Activated CD8-positive, alpha-beta memory T cell treated with anti-CD3 and anti-CD28 coated beads, Interleukin-2, amount 10 ng/mL, durations not matched to agents 7 days and 5 days (primary cell): ENCODE results near the gene HTR1E. TPM values are rescaled to one million over a fixed set of nuclear protein-coding genes. Genes with fewer than 3 reads are reported as not detected.

Experiments
- ATAC-seq: fragments of 150-1000 bp; cut with Tn5 transposase; one replicate; pipeline ENCODE4 v1.10.0; 2021; ENCODE audit warnings: moderate library complexity
- CTCF ChIA-PET: fragments of 350-600 bp; sonication (Branson Sonifier 250); formaldehyde crosslinking; loops from one replicate; lab custom pipeline; 2021; ENCODE audit warnings: antibody characterized with exemption; lab: Charles Lee
- DNase-seq: peaks from one replicate; pipeline ENCODE4 v3.0.0-alpha.2; 2020
- H3K27ac Mint-ChIP-seq: one replicate; pipeline ENCODE4 v1.8.0; 2021; ENCODE audit warnings: mild to moderate bottlenecking, mixed read lengths
- H3K27me3 Mint-ChIP-seq: one replicate; pipeline ENCODE4 v1.8.0; 2021; ENCODE audit warnings: mixed read lengths
- H3K36me3 Mint-ChIP-seq: one replicate; pipeline ENCODE4 v1.8.0; 2021; ENCODE audit warnings: mild to moderate bottlenecking, mixed read lengths
- H3K4me1 Mint-ChIP-seq: one replicate; pipeline ENCODE4 v1.8.0; 2021; ENCODE audit warnings: mixed read lengths
- H3K4me3 Mint-ChIP-seq: one replicate; pipeline ENCODE4 v1.8.0; 2021; ENCODE audit warnings: mild to moderate bottlenecking, moderate library complexity, mixed read lengths
- H3K9me3 Mint-ChIP-seq: one replicate; pipeline ENCODE4 v1.8.0; 2022; ENCODE audit warnings: low read depth, mixed read lengths
- total RNA-seq, 2 experiments: library from RNA; stranded (reverse); gene quantifications; one replicate each; pipeline ENCODE4 v1.2.3, GENCODE V29; 2021

Gene HTR1E
- total RNA-seq, 2 experiments from 2014 or later, result not detected

DNA sequence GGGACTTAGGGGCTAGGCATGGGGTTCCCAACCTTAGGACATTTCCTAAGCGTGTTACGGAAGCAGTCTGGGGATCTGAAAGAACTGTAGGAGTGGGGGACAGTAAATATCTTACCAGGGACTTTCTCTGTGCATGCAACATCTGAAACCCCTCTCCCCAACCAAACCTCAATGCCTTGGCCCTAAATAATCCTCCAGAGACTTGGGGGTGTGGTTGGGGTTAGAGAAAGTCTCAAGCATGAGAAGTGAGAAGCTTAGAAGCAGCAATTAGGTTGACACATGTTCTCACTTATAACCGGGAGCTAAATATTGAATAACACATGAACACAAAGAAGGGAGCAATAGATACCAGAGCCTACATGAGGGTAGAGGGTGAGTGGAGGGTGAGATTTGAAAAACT, 74.7 kb downstream of the HTR1E start:
- Mint-ChIP-seq H3K27me3 (no peaks in the 10 kb centered on the region), H3K36me3 (no peaks in the 10 kb centered on the region), H3K4me3 (no peak overlapping the region), H3K27ac (no peak overlapping the region), H3K4me1 (no peaks in the 10 kb centered on the region), H3K9me3 (no peaks in the 10 kb centered on the region)
- DNase-seq, result no peak
- CTCF ChIA-PET, result no interaction called here
- ATAC-seq, result no peak

DNA sequence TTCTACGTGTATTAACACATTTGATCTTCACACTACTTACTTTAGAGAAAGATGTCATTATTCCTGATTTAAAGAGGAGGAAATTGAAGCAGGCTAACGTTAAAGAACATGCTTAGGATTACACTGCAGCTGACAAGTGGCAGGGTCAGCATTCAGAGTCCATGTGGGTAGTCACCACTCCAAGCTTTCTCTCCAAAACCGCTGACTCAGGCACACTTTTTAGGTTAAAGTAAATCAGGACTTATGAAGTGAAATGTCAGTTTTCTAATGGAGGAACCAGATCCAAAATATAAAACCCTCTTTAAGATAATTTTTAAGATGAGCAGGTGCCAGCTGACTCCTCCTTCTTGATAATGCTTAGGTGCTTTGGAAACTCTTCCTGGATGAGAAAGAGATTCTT, 75.4 kb downstream of the HTR1E start:
- H3K9me3 Mint-ChIP-seq, result no peaks in the 10 kb centered on the region
- H3K4me1 Mint-ChIP-seq, result no peaks in the 10 kb centered on the region
- no peak for DNase-seq
- no peak overlapping the region for H3K4me3 Mint-ChIP-seq
- ATAC-seq, result no peak
- no peak overlapping the region for H3K27ac Mint-ChIP-seq
- CTCF ChIA-PET, result no interaction called here
- no peaks in the 10 kb centered on the region for H3K27me3 Mint-ChIP-seq
- no peaks in the 10 kb centered on the region for H3K36me3 Mint-ChIP-seq

DNA sequence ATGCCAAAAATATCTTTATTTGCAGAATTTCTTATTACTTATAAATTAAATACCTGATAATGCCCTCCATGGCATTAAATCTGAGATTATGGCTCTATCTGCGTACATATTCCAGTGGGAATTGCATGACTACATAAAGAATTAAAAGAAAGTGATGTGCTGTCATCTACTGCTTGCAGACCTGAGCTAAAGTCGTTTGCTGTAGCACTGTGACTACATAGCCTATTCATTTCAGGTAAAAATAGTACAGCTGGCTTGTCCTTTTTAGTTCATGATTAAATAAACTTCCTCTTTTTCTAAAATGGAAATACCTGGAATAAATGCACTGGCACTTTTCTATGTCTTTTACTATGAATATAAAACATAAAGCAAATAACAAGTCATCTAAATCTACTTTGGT, 79.4 kb downstream of the HTR1E start:
- Mint-ChIP-seq H3K9me3 (no peaks in the 10 kb centered on the region), H3K27me3 (peaks cover 4% of the 10 kb centered on the region), H3K27ac (no peak overlapping the region), H3K4me3 (no peak overlapping the region), H3K4me1 (no peaks in the 10 kb centered on the region), H3K36me3 (no peaks in the 10 kb centered on the region)
- DNase-seq (no peak), ATAC-seq (no peak)
- CTCF ChIA-PET, result no interaction called here

DNA sequence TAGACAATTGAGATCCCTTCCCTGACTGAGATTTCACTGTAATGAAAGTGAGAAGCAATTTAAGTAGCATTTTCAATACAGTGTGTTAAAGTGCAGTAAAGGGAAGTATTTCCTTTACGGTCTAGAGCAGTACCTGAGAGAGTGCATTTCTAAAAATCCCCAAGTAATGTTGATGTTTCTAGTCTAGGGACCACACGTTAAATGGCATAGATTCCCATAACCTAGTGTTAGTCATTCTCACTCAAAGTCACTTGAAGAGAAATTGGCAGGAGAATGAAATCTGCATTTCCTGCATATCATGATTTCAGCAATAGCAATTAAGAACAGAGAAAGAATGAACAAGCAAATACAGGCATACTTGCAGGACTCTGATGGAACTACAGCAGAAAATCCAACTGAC, 89.7 kb downstream of the HTR1E start:
- Mint-ChIP-seq H3K4me3 (no peak overlapping the region), H3K27me3 (peaks cover 10% of the 10 kb centered on the region), H3K4me1 (no peaks in the 10 kb centered on the region), H3K9me3 (no peaks in the 10 kb centered on the region), H3K27ac (no peak overlapping the region), H3K36me3 (no peaks in the 10 kb centered on the region)
- CTCF ChIA-PET, result no interaction called here
- ATAC-seq, result no peak
- DNase-seq, result no peak

DNA sequence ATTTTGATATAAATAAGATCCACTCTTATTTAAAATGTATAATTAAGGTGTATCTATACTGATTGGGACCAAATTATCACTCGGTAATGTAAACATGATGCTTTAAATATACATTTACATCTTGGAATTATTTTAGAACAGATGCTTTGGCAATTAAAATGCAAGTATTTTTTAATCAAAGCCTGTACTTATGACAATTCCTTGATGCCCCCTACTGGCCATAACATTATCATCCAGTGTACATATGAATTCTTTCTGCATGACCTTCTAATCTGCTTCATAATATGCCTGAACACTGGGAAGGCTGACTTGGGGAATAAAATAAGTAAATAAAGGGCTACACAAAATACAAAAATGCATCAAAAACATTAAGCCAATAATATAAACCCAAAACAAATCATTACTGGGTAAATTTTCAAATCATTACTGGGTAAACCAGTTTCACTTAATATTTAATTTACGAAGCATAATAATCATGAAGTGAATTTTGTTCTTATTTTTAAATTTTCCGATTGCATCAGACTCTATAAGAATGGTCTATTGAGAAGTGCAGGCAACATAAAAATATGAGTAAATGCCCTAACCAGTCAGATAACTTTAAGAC, 92.5 kb downstream of the HTR1E start:
- ATAC-seq (no peak), DNase-seq (no peak)
- Mint-ChIP-seq H3K36me3 (no peaks in the 10 kb centered on the region), H3K4me3 (no peak overlapping the region), H3K27ac (no peak overlapping the region), H3K27me3 (peaks cover 18% of the 10 kb centered on the region), H3K9me3 (no peaks in the 10 kb centered on the region), H3K4me1 (no peaks in the 10 kb centered on the region)
- CTCF ChIA-PET, result no interaction called here

DNA sequence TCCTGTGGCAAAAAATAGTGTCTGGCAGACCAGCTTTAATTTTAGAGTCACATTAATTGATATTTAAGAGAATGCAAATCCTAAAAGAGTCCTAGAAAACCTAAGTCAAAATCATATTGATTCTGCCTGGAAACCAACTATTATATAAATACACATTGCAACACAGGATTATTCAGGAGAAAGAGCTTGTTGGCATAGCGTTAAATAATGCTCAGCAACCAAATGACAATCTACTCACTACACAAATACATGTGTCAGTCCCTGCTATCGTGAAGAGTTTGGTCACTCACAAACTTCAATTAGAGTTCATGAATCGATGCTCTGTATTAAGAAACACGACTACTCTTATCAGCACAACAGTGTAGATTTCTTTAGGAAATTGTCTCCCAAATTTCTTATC, 103.4 kb downstream of the HTR1E start:
- no peaks in the 10 kb centered on the region for H3K36me3 Mint-ChIP-seq
- no peak for ATAC-seq
- H3K27ac Mint-ChIP-seq, result no peak overlapping the region
- DNase-seq, result no peak
- H3K4me3 Mint-ChIP-seq, result no peak overlapping the region
- CTCF ChIA-PET, result no interaction called here
- H3K27me3 Mint-ChIP-seq, result peaks cover 15% of the 10 kb centered on the region
- no peaks in the 10 kb centered on the region for H3K4me1 Mint-ChIP-seq
- no peaks in the 10 kb centered on the region for H3K9me3 Mint-ChIP-seq

DNA sequence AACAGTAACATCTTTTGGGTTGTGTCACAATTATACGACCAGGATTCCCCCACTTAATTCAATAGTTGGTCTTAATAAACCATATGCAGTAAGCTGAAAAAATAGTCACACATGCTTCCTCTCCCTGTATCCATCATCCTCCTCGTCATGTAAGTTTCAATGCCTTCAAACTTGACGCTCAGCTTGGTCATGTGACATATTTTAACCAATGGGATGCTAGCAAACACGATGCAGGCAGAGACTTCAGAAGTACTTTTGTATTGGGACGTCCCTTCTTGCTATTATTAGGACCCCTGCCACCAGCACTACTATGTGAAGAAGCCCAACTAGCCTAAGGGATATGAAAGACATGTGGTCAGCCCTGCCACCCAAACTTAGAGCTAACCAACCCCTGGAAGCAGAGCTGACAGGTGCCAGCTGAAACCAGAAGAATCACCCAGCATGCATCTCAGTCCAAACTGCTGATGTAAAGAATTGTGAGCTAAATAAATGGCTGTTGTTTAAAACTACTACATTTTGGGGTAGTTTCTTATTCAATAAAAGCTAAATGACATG, 108.3 kb downstream of the HTR1E start:
- Mint-ChIP-seq H3K27me3 (peaks cover 36% of the 10 kb centered on the region), H3K36me3 (no peaks in the 10 kb centered on the region), H3K9me3 (no peaks in the 10 kb centered on the region), H3K4me3 (no peak overlapping the region), H3K4me1 (no peaks in the 10 kb centered on the region), H3K27ac (no peak overlapping the region)
- CTCF ChIA-PET, result no interaction called here
- no peak for DNase-seq
- ATAC-seq, result no peak

DNA sequence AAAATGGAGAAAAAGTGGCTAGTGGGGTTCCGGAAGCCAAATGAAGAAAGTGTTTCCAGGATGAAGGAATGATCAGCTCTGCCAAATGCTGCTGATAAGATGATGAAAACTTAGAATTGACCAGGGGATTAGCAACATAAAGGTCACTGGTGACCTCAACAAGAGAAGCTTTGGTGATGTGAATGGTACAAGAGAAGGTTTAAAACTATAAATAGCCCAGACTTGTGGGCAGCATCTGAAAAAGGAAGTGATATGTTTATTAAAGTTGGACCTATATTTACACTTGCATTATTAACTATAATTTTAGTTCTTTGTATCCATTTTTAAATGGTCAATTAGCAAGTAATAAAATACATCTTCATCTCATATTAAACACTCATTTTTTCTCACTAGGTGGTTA, 112.5 kb downstream of the HTR1E start:
- Mint-ChIP-seq H3K9me3 (no peaks in the 10 kb centered on the region), H3K27ac (no peak overlapping the region), H3K4me1 (peaks cover 2% of the 10 kb centered on the region), H3K4me3 (no peak overlapping the region), H3K36me3 (no peaks in the 10 kb centered on the region), H3K27me3 (peaks cover 34% of the 10 kb centered on the region)
- ATAC-seq (no peak), DNase-seq (no peak)
- CTCF ChIA-PET, result no interaction called here

DNA sequence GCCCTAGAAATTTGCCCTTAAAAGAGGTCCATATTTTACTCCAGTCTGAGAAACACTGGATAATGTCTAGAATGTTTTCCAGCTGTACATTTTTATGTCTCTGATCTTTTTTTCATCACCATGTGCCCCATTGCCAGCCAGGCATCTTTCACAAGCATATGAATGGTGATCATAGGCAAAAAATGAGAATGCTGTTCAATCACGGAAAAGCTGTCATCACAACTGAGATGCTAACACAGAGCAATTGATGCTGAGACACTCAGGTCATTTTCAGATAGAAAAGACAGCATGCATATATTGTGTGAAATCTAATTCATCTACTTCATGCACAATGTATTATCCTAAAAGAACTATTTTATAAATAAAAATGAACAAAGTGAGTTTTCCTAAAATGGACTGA, 116.0 kb downstream of the HTR1E start:
- ATAC-seq (no peak), DNase-seq (no peak)
- Mint-ChIP-seq H3K9me3 (no peaks in the 10 kb centered on the region), H3K4me3 (no peak overlapping the region), H3K27ac (no peak overlapping the region), H3K36me3 (no peaks in the 10 kb centered on the region), H3K4me1 (peaks cover 5% of the 10 kb centered on the region), H3K27me3 (peaks cover 28% of the 10 kb centered on the region)
- CTCF ChIA-PET, result interaction anchor here (1.1 kb wide), 1 partner anchor 53 kb away, joined by 3 read pairs; no protein-coding TSS in a partner anchor

DNA sequence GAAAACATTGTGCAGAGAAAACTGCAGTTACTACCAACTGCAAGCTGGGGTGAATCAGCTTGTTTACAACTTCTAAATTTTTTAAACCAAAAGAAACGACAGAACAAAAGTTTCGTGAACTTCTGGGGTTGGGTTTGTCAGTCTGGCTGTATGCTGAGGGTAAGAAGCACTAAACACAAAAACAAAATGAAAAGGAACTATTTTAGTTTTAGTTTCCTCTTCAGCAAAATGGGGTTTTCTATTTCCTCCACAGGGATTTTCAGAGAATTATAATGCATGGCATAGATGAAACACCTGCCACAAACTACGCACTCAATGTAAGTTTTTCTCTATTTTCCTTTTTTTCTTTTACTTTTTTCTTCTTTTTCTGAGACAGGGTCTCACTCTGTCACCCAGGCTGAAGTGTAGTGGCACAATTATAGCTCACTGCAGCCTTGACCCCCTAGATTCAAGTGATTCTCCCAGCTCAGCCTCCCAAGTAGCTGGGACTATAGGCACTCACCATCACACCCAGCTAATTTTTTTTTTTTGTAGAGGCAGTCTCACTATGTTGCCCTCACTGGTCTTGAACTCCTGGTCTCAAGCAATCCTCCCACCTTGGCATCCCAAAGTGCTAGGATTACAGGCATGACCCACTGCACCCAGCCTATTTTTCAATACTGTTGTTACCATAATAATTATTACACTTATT, 117.0 kb downstream of the HTR1E start:
- peaks cover 5% of the 10 kb centered on the region for H3K4me1 Mint-ChIP-seq
- H3K9me3 Mint-ChIP-seq, result no peaks in the 10 kb centered on the region
- H3K27ac Mint-ChIP-seq, result no peak overlapping the region
- peaks cover 20% of the 10 kb centered on the region for H3K27me3 Mint-ChIP-seq
- no peak overlapping the region for H3K4me3 Mint-ChIP-seq
- no peaks in the 10 kb centered on the region for H3K36me3 Mint-ChIP-seq
- CTCF ChIA-PET, result interaction anchor here (1.1 kb wide), 1 partner anchor 52 kb away, joined by 3 read pairs; no protein-coding TSS in a partner anchor
- ATAC-seq, result no peak
- no peak for DNase-seq

DNA sequence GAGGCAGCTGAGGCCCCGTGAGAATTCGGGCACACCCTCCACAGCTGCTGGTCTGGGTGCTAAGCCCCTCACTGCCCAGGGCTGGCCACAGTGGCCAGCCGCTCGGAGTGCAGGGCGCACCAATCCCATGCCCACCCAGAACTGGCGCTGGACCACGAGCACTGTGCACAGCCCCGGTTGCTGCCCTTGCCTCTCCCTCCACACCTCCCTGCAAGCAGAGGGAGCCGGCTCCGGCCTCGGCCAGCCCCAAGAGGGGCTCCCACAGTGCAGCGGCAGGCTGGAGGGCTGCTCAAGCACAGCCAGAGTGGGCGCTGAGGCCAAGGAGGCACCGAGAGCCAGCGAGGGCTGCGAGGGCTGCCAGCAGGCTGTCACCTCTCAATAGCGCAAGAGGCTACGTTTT, 122.6 kb downstream of the HTR1E start:
- H3K9me3 Mint-ChIP-seq, result no peaks in the 10 kb centered on the region
- ATAC-seq (no peak), DNase-seq (no peak)
- no peaks in the 10 kb centered on the region for H3K36me3 Mint-ChIP-seq
- no peak overlapping the region for H3K27ac Mint-ChIP-seq
- no peak overlapping the region for H3K4me3 Mint-ChIP-seq
- CTCF ChIA-PET, result no interaction called here
- peaks cover 20% of the 10 kb centered on the region for H3K27me3 Mint-ChIP-seq
- H3K4me1 Mint-ChIP-seq, result peaks cover 3% of the 10 kb centered on the region

DNA sequence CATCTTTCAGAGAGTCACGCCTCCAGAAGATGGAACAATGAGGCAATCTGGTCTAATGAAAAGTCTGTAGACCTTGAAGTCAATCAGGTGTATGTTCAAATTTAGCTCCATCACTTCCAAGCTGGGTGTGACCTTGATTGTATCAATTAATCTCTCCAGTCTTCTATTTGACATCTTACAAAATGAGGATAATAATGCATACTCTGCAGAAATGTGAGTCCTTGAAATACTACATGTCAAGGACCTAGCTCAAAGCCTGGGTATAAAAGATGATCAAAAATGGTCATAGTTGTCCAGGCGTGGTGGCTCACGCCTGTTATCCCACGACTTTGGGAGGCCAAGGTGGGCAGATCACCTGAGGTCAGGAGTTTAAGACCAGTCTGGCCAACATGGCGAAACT, 127.8 kb downstream of the HTR1E start:
- DNase-seq (no peak), ATAC-seq (no peak)
- H3K4me1 Mint-ChIP-seq, result peaks cover 2% of the 10 kb centered on the region
- no peak overlapping the region for H3K27ac Mint-ChIP-seq
- H3K27me3 Mint-ChIP-seq, result peaks cover 34% of the 10 kb centered on the region
- H3K9me3 Mint-ChIP-seq, result no peaks in the 10 kb centered on the region
- no peak overlapping the region for H3K4me3 Mint-ChIP-seq
- H3K36me3 Mint-ChIP-seq, result no peaks in the 10 kb centered on the region
- CTCF ChIA-PET, result interaction anchor here (1.0 kb wide), 1 partner anchor 14 kb away, joined by 6 read pairs; no protein-coding TSS in a partner anchor
